Chondrocyte (in vitro differentiated cells): ENCODE data around the gene PRTG. TPM values are rescaled to one million over a fixed set of nuclear protein-coding genes. Genes with fewer than 3 reads are reported as not detected.

Experiments used
- DNase-seq: peaks from one replicate; pipeline ENCODE4 v3.0.0; 2021; ENCODE audit warnings: mixed read lengths, low spot score
- H3K27ac Mint-ChIP-seq: one replicate; pipeline ENCODE4 v1.8.0; 2021; ENCODE audit warnings: mild to moderate bottlenecking, moderate library complexity, mixed read lengths; ENCODE audit not compliant: unreplicated experiment
- H3K27me3 Mint-ChIP-seq: 2 replicates; pipeline ENCODE4 v1.8.0; 2021; ENCODE audit warnings: low read depth, mixed read lengths
- H3K36me3 Mint-ChIP-seq: 2 replicates; pipeline ENCODE4 v1.8.0; 2021; ENCODE audit warnings: low read depth, mixed read lengths
- H3K4me1 Mint-ChIP-seq: 2 replicates; pipeline ENCODE4 v1.8.0; 2021; ENCODE audit warnings: low read depth, mild to moderate bottlenecking, mixed read lengths
- H3K4me3 Mint-ChIP-seq: one replicate; pipeline ENCODE4 v1.8.0; 2021; ENCODE audit warnings: mild to moderate bottlenecking, moderate library complexity, mixed read lengths; ENCODE audit not compliant: unreplicated experiment
- H3K9me3 Mint-ChIP-seq: 2 replicates; pipeline ENCODE4 v1.8.0; 2021; ENCODE audit warnings: low read depth, mixed read lengths
- CTCF ChIP-seq: fragments of 200-600 bp; sonication (generic); IDR thresholded peaks from 2 replicates; pipeline ENCODE4 v1.5.0; 2021; ENCODE audit warnings: antibody characterized with exemption, mild to moderate bottlenecking, moderate library complexity
- total RNA-seq: library from RNA; stranded (reverse); gene quantifications from 3 replicates; pipeline ENCODE4 v1.2.1, GENCODE V29; 2021

Gene PRTG
- total RNA-seq, 1 donor from 2014 or later = 3.1 TPM

DNA sequence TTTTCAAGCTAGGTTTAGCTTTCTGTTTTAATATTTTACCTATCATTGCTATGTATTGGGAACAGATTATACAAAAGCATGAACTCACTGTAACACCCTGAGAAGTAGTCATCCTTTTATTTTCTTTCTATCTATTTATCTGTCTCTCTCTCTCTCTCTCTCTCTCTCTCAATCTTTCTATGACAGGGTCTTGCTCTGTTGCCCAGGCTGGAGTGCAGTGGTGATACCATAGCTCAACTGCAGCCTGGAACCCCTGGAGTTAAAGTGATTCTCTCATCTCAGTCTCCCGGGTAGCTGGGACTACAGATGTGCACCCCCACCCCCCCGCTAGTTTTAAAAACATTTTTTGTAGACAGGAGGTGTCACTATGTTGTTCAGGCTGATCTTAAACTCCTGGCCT, 28.9 kb downstream of the PRTG start:
- Mint-ChIP-seq H3K4me1 (peaks cover 11% of the 10 kb centered on the region), H3K9me3 (peaks cover 3% of the 10 kb centered on the region), H3K36me3 (no peaks in the 10 kb centered on the region), H3K4me3 (no peak overlapping the region), H3K27me3 (no peaks in the 10 kb centered on the region), H3K27ac (no peak overlapping the region)
- no peak for TF ChIP-seq CTCF
- DNase-seq = no peak

DNA sequence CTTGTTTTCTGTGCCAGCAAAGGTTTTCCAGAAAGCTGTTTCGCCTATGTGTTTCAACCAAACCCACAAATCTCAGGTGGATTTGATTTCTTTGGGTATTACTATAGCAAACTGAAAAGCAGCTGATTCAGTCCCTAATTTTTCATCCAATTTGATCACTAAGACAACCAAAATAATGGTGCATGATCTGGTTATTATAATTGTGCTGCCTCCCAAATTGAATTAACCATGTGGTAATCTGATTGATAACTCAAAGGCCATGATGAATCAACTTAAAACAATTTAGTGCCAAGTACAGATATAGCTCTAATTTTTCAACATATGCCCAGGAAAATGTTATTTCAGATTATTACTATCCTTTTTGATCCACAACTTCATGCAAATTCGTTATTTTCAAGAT, 30.6 kb downstream of the PRTG start:
- TF ChIP-seq CTCF = no peak
- H3K4me1 Mint-ChIP-seq = peaks cover 14% of the 10 kb centered on the region
- H3K27me3 Mint-ChIP-seq = no peaks in the 10 kb centered on the region
- H3K9me3 Mint-ChIP-seq = peaks cover 3% of the 10 kb centered on the region
- no peaks in the 10 kb centered on the region for H3K36me3 Mint-ChIP-seq
- no peak overlapping the region for H3K4me3 Mint-ChIP-seq
- DNase-seq = no peak
- H3K27ac Mint-ChIP-seq = no peak overlapping the region

DNA sequence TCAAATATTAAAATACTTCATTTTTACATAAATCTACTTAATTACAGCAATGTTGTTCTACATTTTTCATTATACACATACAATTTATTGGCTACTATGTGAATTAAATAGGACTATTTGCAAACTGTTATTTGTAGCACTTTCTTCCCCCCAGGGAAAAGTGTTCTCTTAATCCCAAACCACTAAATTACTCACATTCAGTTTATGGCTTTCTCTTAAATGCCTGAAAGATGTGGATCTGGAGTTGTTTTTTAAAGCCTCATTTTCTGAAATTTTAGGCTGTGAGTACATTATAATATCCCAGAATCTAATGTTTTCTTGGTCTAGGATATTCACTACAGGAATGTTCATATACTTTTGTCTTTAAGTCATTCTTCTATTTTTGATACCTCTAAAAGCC, 32.7 kb downstream of the PRTG start:
- no peak overlapping the region for H3K27ac Mint-ChIP-seq
- peaks cover 3% of the 10 kb centered on the region for H3K9me3 Mint-ChIP-seq
- peaks cover 2% of the 10 kb centered on the region for H3K36me3 Mint-ChIP-seq
- H3K4me3 Mint-ChIP-seq = no peak overlapping the region
- peaks cover 10% of the 10 kb centered on the region for H3K4me1 Mint-ChIP-seq
- H3K27me3 Mint-ChIP-seq = no peaks in the 10 kb centered on the region
- DNase-seq = no peak
- TF ChIP-seq CTCF = no peak

DNA sequence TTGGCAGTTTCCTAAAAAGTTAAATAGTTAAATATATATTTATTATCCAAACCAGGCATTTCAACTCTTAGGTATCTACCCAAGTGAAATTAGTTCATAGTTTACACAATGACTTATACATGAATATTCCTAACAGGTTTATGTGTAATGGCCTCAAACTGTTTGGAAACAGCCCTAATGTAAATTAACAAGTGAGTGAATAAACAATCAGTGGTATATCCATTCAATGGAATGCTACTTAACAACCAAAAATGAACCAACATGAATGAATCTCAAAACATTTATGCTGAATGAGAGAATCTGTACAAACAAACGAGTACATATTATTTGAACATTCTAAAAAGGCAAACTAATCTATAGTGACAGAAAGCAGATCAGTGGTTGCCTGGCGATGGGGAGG, 33.5 kb downstream of the PRTG start:
- no peak overlapping the region for H3K4me3 Mint-ChIP-seq
- H3K27me3 Mint-ChIP-seq = no peaks in the 10 kb centered on the region
- no peak for DNase-seq
- peaks cover 2% of the 10 kb centered on the region for H3K36me3 Mint-ChIP-seq
- peaks cover 3% of the 10 kb centered on the region for H3K9me3 Mint-ChIP-seq
- no peak for TF ChIP-seq CTCF
- peaks cover 6% of the 10 kb centered on the region for H3K4me1 Mint-ChIP-seq
- H3K27ac Mint-ChIP-seq = no peak overlapping the region

- Mint-ChIP-seq H3K27ac (no peak overlapping the region), H3K9me3 (peaks cover 3% of the 10 kb centered on the region), H3K4me3 (no peak overlapping the region), H3K27me3 (no peaks in the 10 kb centered on the region), H3K36me3 (peaks cover 2% of the 10 kb centered on the region), H3K4me1 (peaks cover 12% of the 10 kb centered on the region)
- no peak for TF ChIP-seq CTCF
- DNase-seq = no peak
Measured at GRCh38 chr15:55708720-55709119, 34.2 kb downstream of the PRTG start.
